Measurements from ENCODE around the gene LINGO4.

GRCh38 chr1:151820940-151821339, 15.7 kb upstream of the LINGO4 start:
- no peak for TF ChIP-seq CTCF (conservative IDR thresholded peaks at IDR 0.05)
- TF ChIP-seq EZH2 (IDR thresholded peaks at IDR 0.05; ENCODE audit: low read depth): no peak
